Left lobe of liver (tissue), 2 donors: ENCODE data around the gene PKP2. TPM values are rescaled to one million over a fixed set of nuclear protein-coding genes. Genes with fewer than 3 reads are reported as not detected.

Experiments
- ATAC-seq: fragments of 200-7000 bp; cut with Tn5 transposase; one replicate; pipeline ENCODE4 v1.9.1; 2020; ENCODE audit warnings: mild to moderate bottlenecking, moderate library complexity
- DNase-seq: peaks from one replicate; pipeline ENCODE4 v3.0.0-alpha.2; 2020; ENCODE audit warnings: low spot score
- total RNA-seq: library from RNA; stranded (reverse); gene quantifications from one replicate; pipeline ENCODE4 v1.2.1, GENCODE V29; 2021
- donor health status: DM: no; HTN: no; CAD: no; lungs with moderate emphysema.
- donor health status: DM: no; HTN: yes; CAD: no.

PKP2 gene
- 21.4 TPM for total RNA-seq

DNA sequence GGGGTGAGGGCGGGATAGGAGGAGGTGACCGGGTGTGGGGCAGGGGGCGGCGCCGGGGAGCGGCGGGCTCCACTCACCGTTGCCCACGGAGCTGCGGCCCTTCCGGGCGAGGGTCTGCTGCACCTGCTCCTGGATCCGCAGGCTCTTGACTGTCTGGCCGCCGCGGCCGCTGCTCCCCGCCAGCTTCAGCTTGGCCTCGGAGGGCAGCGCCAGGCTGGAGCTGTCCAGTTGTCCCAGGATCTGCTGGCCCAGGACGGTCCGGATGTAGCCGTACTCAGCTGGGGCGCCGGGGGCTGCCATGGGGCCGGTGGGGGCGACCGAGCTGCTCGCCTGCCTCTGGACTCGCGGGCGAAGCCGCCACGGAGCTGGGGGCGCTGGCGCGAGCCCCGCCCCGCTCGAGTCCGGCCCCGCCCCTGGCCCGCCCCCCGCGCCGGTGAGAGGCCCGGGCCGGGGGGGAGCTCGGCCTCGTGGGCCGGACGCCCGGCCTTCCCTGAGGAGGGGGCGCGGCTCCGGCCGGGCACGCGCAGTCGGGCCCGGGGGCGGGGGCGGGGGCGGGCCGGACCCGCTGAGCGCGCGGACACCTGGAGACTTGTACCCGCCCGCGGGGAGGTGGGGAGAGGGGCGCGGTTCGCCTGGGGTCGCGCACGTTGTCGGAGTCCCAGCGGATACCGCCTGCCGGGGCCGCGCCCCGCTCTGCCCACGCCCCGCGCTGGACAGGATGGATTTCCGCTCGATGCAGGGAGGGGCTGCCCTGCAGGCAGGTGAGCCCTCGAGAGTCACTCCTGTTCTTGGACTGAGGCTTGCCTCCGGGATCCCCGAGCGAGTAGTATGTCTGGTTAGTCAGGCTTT lies at the start of gene PKP2:
PKP2 (minus strand) TSS at position 346 of the 849 bp plus-strand sequence; CDS start at position 300, 46 bp downstream.
- peak; percentile 90 for ATAC-seq
- peak; percentile 88 for DNase-seq

GRCh38 chr12:32944195-32944594 lies 47.6 kb upstream of the PKP2 start:
- DNase-seq (no peak), ATAC-seq (no peak)

- ATAC-seq = no peak
- no peak for DNase-seq
These were observed 43.2 kb upstream of the PKP2 start for GRCh38 chr12:32939801-32940200.

DNA sequence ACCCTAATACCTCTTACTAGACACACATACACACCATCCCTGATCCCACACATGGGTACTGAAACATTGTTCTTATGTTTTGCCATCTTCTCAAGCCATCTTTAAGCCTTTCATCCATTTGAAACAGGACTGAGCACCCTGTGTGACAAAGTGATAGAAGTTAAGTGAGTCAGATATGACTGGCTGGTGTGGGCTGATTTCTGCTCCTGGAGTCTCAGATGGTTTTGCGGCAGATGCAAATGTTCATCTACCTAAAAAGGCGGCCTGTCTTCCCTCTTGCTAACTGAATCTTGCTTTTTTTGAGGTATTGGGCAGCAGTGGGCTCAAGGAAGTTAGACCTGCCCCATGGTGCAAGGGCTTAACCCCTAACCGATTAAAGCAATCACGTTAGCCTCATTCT lies 30.4 kb upstream of the PKP2 start:
- ATAC-seq = no peak

GRCh38 chr12:32926356-32926755 lies 29.8 kb upstream of the PKP2 start:
- no peak for DNase-seq
- ATAC-seq = no peak

More for the DNA sequence above, 30.4 kb upstream of the PKP2 start:
- no peak for DNase-seq

DNA sequence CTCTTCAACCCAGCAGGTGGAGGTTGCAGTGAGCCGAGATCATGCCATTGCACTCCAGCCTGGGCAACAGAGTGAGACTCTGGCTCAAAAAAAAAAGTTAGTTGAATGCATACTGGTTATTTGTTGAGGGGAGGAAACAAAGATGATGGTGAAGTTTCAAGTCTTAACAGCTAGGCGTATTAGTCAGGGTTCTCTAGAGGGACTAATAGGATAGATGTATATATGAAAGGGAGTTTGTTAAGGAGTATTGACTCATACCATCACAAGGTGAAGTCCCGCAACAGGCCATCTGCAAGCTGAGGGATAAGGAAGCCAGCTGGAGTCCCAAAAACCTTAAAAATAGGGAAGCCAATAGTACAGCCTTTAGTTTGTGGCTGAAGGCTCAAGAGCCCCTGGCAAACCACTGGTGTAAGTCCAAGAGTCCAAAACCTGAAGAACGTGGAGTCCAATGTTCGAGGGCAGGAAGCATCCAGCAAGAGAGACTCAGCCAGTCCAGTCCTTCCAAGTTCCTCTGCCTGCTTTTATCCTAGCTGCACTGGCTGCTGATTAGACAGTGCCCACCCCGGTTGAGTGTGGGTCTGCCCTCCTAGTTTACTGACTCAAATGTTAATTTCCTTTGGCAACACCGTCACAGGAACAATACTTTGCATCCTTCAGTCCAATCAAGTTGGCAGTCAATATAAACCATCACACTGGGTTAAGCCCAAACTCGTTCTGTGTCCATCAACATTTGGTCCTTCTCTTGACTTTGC lies 26.1 kb upstream of the PKP2 start:
- ATAC-seq (no peak), DNase-seq (no peak)

DNA sequence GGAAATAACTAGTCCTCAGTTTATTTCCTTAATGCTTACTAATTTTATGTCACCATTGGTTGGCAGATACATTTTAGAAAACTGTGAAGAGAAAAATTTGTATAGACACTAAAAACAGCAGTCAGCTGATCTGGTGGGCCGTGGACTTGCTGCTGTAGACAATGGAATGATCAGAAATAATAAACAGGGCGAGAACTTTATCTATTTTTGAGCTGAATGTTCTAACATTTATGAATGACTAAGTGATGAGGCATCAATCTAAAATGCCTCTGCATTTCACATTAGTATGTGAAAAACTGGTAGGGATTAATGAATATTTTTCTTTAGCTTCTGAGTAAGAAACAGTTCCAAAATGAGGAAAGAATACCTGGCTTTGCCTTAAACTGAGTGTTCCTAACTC lies 24.8 kb upstream of the PKP2 start:
- ATAC-seq = no peak

DNA sequence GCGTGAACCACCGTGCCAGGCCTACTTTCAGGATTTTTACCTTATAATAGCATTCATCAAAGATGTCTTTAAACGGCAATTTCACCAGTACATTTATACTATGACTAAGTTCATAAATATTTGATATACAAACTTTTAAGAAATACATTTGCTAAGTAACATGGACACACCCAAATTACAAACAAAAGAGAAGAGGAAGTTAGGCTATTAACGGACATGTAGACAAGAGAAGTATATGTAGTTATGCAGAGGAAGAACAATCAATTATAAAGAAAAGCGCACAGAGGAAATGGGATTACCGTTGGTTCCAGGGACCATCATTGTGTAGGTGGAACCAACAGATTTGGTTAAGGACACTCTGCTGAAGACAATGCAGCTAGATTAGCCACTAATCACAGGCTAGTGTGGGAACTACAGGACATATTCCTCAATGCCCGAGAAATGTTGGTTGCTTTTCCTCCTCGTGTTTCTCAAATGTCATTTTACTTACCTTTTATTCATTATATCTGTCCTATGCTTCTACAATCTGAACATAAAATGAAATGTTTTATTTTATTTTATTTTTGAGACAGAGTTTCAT lies 24.0 kb upstream of the PKP2 start:
- DNase-seq (no peak), ATAC-seq (no peak)

More for the DNA sequence above, 24.8 kb upstream of the PKP2 start:
- no peak for DNase-seq

DNA sequence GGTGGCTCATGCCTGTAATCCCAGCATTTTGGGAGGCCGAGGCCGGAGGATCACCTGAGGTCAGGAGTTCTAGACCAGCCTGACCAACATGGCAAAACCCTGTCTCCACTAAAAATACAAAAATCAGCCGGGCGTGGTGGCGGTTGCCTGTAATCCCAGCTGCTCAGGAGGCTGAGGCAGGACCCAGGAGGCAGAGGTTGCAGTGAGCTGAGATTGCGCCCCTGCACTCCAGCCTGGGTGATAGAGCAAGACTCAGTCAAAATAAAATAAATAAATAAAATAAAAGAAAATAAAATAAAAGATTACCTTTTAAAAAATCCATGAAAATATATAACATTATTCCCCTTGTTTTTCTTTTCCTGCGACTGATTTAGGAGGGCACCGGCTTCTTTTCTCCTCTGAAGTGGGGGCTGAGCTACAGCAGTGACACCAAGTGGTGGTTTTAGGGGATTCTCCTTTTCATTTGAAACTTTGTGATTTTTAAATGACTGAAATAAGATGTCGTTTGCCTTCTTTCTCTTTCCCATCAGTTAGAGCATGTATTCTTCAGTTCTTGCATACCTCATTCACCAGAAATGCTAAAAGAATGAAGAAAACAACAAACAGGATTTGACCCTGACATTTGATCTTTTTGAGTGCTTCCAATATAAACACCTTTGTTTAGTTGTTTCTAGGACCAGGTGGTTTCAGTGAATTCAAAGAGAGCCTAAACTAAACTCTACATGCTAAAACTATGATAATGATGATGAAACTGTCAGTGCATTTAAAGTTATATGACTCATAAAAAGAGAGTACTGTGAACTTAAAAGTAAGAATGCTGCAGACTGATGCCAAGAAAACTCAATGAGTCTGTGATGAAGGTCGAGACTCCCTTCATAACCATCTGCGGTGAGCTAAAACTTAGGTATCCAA lies 22.6 kb upstream of the PKP2 start:
- ATAC-seq (peak; percentile 93), DNase-seq (no peak)

GRCh38 chr12:32917094-32917611 lies 20.6 kb upstream of the PKP2 start:
- DNase-seq = no peak

GRCh38 chr12:32907898-32908476 lies 11.4 kb upstream of the PKP2 start:
- DNase-seq (no peak), ATAC-seq (no peak)

More at GRCh38 chr12:32917094-32917611, 20.6 kb upstream of the PKP2 start:
- no peak for ATAC-seq

DNA sequence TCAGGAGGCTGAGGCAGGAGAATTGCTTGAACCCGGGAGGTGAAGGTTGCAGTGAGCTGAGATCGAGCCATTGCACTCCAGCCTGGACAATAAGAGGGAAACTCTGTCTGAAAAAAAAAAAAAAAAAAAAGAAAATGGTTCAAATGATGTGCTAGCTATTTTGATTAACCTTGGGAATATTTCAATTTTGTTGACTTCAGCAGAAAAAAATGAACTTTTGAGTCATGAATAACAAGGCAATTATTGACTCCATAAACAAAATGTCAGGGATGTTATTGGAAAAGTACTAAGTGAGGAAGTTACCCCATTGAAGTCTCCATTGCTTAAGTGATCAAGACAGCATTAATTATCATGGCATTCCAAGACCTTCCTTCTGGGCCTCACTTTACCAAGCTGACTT lies 10.6 kb upstream of the PKP2 start:
- DNase-seq (no peak), ATAC-seq (no peak)

- peak; percentile 81 for DNase-seq
- ATAC-seq = peak; percentile 95
These were observed 10.0 kb upstream of the PKP2 start for GRCh38 chr12:32906399-32907165.

- ATAC-seq = no peak
- no peak for DNase-seq
These were observed 7.2 kb upstream of the PKP2 start for GRCh38 chr12:32903763-32904162.

DNA sequence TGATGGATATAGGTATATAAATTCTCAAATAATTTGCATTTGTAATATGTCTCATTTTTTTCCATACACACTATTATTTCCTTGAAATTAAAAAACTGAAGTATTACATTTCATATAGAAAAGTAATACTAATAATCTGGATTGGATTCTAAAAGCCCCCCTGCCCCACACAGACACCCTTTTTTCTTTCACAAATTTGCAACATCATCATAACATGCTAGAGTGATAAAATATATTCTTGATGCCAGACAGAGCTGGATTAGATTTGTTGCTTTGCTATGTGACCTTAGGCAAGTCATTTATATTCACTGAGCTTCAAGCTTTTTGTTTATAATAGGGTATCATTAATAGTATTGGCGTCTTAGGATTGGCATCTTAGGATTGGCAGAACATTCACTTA lies 6.7 kb upstream of the PKP2 start:
- DNase-seq (no peak), ATAC-seq (no peak)

- DNase-seq (no peak), ATAC-seq (peak; percentile 68)
These were observed 5.9 kb upstream of the PKP2 start for GRCh38 chr12:32902287-32902997.

DNA sequence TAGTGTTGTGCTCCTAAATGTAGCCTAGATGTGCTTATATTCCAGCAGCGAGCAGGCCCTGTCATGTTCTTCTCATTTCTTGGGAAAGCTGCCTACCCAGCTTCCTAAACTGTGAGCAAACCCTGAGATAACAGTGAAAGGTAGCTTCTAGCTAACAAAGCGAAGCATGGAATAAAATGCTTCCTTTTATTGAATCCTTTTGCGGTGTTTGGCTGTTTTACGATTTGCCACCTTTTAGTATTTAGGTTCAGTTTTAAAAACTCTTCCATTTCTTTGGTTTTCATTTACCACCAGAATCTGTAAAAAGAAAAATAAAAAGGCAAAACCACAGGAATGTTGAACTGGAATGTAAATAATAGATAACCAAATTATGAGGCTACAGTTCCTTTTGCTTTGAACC lies 5.0 kb upstream of the PKP2 start:
- no peak for ATAC-seq
- no peak for DNase-seq

DNA sequence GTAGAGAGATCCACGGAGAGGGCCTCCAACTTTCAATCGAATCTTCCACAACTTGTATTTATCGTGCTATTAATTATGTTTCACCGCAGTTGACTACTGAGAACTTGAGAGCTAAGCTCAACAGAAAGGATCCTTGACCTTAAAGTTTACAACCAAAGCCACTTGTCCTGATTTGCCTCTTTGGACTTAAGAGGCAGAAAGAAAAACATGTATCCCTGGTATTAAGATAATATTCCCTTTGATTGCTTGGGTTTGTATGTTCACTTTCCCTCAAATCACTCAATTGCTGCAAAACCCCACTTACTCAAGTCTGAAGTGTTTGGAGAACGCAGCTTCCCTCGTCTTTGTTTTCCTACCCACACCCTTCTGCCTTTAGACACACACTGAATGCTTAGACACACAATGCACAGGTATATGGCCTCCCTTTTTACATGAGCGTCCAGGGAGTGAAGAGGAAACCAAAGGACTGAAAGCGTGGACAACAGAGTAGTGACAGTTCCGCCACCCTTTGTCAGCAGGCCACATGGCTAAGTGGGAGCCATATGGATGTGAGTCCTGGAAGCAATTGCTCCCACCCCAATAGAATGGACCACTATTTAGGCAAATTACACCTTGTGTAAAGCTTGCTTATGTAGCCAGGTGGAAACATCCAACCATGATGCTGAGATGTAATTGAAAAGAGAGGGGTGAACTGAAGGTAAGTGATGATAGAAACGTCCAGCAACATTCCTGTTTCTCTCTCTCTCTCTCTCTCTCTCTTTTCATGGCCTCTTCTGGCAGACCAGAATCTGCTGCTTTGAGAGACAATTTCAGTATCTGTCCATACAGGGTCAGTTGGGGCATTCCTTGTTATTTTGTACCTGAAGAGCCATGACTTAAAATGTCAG lies 1.4 kb upstream of the PKP2 start:
- no peak for ATAC-seq
- no peak for DNase-seq
